Measurements from ENCODE around the gene OGT. TPM values are rescaled to one million over a fixed set of nuclear protein-coding genes. Genes with fewer than 3 reads are reported as not detected.
"Not testable (repeated sequence)": the region's sequence is repeated elsewhere in the genome, so short reads cannot be mapped to it uniquely, and the experiment has no call there.

Gene OGT
- total RNA-seq, 1 donor from 2014 or later: 61.7 TPM

GRCh38 chrX:71593210-71593609, 60.3 kb downstream of the OGT start:
- not testable (repeated sequence) for ATAC-seq

- no peak for ATAC-seq
Measured at GRCh38 chrX:71599965-71600364, 67.1 kb downstream of the OGT start.

- no peak for ATAC-seq
Measured at GRCh38 chrX:71603618-71604017, 70.7 kb downstream of the OGT start.

GRCh38 chrX:71604141-71604540, 71.2 kb downstream of the OGT start:
- no peak for ATAC-seq

- no peak for ATAC-seq
Measured at GRCh38 chrX:71604796-71605568, 72.1 kb downstream of the OGT start.

- ATAC-seq: no peak
Measured at GRCh38 chrX:71606536-71607216, 73.8 kb downstream of the OGT start.

GRCh38 chrX:71607488-71607887, 74.6 kb downstream of the OGT start:
- ATAC-seq: no peak

- ATAC-seq: no peak
Measured at GRCh38 chrX:71609095-71609750, 76.3 kb downstream of the OGT start.

GRCh38 chrX:71611736-71612135, 78.8 kb downstream of the OGT start:
- not testable (repeated sequence) for ATAC-seq

GRCh38 chrX:71612256-71612655, 79.4 kb downstream of the OGT start:
- no peak for ATAC-seq

GRCh38 chrX:71615056-71615455, 82.2 kb downstream of the OGT start:
- no peak for ATAC-seq

- no peak for ATAC-seq
Measured at GRCh38 chrX:71615954-71616353, 83.0 kb downstream of the OGT start.

GRCh38 chrX:71616672-71617529, 84.0 kb downstream of the OGT start:
- ATAC-seq: peak; percentile 22

GRCh38 chrX:71617742-71618141, 84.8 kb downstream of the OGT start:
- ATAC-seq: no peak

GRCh38 chrX:71618303-71618721, 85.4 kb downstream of the OGT start, which contains the start of gene CXCR3:
Gene CXCR3 (minus strand): TSS chrX:71618511. CDS start chrX:71618449, 62 bp downstream.
- ATAC-seq: no peak

- ATAC-seq: no peak
Measured at GRCh38 chrX:71618787-71619186, 85.9 kb downstream of the OGT start.

GRCh38 chrX:71619193-71619592, 86.3 kb downstream of the OGT start:
- no peak for ATAC-seq

GRCh38 chrX:71619986-71620385, 87.1 kb downstream of the OGT start:
- ATAC-seq: no peak

- ATAC-seq: no peak
Measured at GRCh38 chrX:71621603-71622002, 88.7 kb downstream of the OGT start.

GRCh38 chrX:71622032-71622575, 89.2 kb downstream of the OGT start:
- no peak for ATAC-seq

GRCh38 chrX:71622576-71623450, 89.9 kb downstream of the OGT start:
- ATAC-seq: peak; percentile 71

Measured in esophagus mucosa (tissue), 1 donor.